CD4-positive, alpha-beta T cell treated with Interleukin-21 for 1 hour (primary cell): Measurements from ENCODE around the gene SV2A.
A peak's percentile ranks its signal among the peaks of the same experiment; 100 is the strongest.
"Not testable (repeated sequence)": the region's sequence is repeated elsewhere in the genome, so short reads cannot be mapped to it uniquely, and the experiment has no call there.

Experiments used
- DNase-seq: peaks from one replicate; pipeline ENCODE4 v3.0.0-alpha.2; 2020

Gene SV2A

DNA sequence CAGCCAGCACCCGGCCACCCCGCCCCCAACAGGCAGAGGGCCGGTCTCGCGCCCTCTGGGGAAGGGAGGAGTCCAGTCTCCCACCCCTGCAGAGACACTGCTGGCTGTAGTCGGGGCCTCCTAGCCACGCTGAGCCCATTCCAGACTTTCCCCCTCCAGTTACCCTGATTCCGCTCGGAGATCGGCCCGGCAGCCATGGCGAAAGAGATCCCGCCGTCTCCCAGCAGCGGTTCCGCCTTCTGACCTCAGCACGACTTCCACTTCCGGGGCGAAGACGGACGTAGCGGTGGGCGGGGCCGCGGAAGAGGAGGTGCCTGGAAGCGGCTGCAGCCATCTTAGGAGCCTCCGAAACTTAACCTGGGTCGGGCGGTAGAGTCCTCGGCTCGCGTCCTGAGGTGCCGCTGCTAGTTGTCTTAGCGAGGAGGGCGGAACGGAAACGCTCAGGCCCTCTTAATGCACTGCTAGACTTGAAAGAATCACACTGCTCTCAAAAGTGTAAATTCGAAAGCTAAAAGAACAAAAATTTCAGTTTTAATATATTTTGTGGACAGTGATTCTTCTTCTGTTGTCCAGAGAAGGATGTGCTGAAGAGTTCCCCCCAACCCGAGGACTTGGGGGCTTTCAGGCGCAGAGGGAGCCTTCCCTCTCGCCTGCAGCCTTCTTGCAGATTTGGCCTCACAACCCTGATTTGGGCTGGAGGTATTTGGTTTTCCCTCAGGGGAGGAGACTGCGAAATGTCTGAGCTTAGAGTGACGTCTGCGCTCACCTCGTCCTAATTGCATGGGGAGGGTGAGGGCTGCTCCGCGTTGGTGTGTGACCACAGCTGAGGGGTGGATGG is 10.1 kb upstream of the SV2A start, which contains the start of gene SF3B4:
Gene SF3B4, minus strand, starts transcription at position 241 of the 838 bp plus-strand sequence. Its CDS starts 44 bp downstream, at position 197.
- peak; percentile 95 for DNase-seq

DNA sequence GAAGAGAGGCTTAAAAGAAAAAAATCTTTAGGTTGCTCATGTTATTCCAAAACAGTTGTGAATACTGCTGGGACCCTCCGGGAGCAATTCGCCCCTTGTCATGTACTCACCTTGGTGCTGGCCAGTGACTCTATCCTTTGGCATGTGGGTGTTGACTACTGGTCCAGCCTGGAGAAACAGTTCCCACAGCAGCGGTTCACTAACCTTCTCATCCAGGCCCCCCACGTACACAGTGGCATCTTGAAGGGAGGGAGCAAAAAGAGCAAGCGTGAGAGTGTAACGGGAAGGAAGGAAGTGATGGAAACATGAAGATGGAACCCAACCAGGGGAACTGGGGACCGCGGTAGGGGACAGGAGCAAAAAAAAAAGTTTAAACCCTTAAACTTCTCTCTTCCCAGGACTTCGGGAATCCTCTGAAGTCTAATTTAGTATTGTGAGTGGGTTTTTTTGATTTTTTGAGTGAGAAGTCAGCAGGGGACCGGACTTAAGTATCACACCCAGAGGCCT is 9.5 kb upstream of the SV2A start:
- DNase-seq: no peak

DNA sequence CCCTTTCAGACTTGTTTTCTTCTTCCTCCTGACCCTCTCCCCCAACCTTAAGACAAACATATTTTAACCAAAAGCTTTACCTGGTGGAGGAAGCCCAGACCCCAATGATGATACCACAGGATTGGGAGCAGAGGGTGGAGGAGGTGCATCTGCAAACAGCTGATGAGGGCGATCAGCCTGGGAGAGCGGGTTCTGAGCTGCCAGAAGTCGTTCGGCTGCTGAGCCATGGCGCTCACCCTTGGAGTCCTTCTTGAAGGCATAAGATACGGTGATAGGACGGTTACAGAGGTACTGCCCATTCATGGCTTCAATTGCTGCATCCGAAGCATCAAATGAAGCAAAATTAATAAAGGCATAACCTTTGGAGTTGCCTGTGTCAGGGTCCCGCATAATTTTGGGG is 8.7 kb upstream of the SV2A start:
- no peak for DNase-seq

DNA sequence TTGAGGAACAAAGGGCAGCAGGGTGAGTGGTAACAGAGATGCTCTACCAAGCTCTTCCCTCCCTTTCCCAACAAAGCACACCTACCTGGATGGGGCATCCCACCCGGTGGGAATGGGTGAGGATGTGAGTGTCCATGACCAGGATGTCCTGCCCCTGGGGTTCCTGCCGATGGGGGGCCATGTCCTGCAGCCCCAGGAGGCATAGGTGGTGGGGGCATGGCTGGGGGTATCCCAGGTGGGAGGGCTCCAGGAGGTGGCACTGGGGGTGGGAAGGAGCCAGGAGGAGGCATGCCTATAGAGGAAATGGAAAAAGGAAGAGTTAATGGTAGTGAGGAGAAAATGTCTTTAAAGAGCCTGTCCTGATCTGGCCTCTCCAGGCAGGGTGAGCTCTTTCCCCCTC is 8.1 kb upstream of the SV2A start:
- DNase-seq: no peak

DNA sequence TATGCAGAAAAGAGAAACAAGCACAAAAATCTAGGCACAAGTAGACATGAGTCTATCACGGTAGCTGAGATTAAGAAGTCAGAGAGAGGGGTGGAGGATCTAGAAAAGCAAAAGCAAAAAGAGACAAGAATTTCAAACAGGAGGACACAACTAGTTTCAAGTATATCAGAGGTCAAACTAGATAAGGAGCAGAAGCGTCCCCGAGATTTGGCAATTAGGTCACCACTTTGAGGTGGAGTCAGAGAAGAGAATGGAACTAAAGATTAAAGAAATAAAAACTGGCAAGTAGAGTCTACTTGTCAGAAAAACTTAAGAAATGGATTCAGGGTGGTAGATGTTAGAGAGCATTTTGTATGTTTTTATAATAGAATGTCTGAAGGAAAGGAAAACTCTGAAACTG is 7.7 kb upstream of the SV2A start:
- no peak for DNase-seq

DNA sequence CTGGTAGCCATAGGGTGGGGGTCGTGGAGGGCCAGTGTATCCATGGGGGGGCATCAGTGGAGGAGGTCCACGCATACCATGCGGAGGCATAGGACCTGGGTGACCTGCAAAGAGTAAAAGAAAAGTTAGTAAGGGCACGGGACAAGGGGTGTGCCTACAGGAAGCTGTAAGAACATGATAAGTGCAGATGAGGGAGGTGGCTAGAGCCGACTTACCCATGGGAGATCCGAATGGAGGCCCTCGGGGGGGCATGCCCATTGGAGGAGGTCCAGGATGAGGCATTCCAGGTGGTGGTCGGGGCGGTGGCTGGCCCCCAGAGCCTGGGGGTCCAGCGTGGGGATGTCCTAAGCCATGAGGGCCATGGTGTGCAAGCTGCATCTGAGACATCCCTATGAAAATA is 6.0 kb upstream of the SV2A start:
- no peak for DNase-seq

DNA sequence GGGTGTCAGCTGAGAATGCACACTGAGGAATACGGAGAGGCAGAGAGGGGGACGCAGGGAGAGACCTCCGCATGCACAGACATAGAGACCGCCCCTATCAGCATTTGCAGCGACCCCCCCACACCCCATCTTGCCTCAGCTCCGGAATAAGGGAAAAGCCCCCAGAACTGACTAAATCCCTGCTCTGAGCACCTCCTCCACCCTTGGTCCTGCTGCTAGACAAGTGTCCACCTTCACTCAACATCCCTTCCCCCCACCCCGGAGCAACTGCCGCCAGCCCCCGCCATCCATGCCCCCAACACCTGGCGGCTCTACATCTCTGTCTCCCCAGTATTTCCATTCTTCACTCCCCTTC is 769 bp downstream of the SV2A start:
- no peak for DNase-seq

DNA sequence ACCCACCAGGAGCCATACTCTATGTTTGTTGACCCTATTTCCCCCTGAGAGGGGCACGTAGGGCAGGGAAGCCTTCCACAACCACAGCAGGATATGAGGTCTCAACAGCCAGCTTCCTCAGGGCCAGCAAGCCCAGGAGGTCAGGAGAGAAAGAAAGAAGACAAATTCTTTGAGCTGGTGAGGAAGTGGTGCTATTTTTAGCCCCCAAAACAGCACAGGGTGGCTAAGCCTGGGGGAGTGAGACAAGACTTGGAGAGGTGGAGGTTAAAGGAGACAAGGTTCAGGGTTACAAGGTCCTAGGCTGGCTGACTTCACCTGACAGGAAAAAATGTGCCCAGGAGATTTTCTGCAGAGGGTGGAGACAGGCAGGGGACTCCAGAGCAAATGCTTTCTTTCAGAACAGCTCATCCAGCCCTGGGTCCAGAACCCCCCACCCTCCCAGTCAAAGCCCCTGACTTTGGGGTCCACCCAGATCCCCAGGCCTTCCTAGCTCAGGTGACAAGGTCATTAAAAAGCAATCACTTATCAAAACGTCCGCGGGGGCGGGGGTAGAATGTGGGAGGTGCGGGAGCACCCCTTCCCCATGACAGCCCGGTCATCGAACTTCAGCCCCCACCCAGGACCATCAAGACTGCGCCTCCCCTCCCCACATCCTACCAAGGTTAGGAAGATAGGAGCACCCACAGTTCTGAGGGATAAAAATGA is 1.3 kb downstream of the SV2A start:
- DNase-seq: no peak

DNA sequence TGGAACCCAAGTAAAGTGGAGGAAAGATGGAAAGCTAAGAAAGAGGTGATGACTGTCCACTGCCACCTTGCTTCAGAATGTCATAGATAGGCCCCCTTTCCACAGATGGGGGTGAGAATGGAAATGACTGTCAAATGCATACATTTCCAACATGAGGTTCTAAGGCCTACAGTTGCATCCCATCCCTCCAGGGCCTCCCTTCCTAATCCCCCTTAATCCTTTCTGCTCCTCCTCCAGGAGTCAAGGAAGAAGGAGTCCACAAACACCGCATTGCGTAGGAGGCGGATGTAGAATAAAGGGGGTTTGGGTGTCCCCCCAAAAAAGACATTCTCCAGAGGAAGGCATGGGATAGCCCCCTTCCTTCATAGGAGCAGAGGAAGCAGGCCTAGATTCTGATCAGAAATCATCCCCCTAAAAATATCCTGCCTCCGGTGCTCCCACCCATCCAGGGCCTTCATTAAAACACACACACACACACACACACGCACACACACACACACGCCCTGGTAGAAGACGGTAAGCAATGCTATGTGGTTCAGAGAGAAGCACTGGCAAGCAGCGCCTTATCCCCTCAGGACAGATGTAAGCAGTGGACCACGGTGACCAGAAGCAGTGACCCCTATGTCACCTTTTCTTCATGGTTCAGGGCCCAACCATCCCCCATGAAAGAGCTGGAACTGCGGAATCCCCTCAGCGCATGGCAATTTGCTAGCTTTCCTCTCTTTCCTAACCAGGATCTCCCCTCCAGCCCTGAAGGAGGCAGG is 2.0 kb downstream of the SV2A start:
- no peak for DNase-seq

DNA sequence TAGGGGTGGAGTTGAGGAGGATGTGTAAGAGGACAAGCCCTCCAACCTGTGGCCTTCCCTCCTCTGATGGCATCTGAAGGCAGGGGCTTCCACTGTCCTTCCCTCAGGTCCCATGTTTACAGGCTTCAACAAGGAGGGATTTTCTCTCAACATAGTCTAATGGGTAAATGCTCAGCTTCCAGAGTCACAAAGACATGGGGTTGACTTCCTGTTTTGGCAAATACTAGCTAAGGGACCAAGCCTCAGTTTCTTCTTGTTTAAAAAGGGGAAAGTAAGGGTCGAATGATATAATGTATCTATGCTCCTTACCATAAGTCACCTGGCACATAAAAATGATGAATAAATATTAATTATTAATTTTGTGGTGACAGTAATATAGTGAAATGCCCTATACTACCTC is 3.1 kb downstream of the SV2A start:
- no peak for DNase-seq

DNA sequence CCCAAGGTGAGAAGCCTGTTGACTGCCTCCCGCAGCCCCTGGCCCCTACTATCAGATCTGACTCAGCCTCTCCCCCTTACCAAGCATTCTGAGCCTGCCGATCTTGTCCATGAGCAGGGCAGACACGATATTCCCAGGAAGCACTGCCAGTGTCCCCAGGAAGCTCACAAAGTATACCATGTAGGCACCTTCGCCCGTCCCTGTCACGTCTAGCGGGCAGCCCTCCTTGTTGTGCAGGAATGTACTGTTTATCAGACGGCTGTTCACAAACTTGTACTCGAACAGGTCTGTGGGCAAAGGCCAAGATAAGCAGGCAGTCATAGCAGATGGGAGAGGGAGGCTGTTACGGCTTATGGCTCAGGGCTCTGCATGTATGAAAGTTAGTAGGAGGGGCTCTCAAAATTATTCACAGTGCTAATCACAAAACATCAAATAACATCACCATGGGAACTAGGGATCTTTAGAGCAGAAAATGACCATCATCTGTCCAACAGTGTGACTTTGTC is 11.0 kb downstream of the SV2A start:
- DNase-seq: no peak

DNA sequence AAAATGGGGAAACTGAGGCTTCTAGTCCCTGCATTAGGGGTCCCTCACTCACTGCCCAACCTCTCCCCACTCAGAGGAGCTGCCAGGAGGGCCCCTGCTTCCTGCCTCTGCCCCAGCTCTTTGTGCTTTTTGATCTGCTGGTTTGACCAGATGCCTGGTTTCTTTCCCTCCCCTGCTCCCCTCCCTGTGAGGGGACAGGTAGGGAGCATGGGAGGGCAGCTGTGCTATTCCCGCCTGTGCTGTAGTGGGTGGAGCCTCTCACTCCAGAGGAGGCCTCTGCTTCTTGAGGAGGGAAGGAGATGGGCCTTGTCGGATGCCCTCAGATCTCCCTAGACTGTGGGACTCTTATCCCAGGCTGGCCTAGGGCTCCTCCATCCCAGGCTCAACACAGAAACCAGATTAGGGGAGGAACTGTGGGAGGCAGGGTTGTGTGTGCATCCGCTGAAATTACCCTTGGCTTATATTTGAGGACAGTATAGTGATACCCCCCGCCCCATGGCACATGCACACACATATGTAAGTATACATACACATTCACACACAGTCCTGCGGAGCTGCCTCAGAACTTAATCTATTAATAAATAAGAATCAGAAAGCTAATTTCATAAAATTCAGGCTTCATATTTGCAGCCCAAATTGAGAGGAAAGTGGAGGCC is 13.7 kb downstream of the SV2A start:
- DNase-seq: no peak

DNA sequence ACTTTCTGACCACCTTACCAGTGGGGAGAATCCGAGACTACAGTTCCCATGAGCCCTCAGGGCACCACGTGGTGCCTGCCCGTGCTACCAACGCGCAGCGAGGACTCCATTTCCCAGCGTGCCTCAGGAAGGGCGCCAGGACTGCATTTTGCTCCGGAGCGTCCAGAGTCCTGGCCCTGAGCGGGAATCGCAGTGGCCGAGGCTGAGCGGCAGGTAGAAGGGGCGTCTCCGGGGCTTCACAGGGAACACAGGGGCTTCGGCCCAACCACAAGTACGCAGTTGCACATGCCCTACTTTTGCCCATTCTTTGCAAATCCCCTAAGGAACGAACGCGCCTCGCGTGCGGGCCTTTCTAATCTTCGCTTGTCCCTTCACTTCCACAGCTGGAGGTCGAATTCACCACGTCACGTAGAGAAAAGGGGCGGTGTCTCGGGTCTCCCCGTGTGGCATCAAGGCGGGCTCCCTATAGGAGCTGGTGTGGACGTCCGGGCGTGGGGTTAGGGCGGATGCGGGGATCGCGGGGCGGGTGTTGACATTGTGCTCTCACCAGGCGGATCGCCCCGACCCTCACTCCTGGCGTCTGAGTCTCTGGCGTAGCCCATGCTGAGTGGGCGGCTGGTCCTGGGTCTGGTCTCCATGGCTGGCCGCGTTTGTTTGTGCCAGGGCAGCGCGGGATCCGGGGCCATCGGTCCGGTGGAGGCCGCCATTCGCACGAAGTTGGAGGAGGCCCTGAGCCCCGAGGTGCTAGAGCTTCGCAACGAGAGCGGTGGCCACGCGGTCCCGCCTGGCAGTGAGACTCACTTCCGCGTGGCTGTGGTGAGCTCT is 18.0 kb downstream of the SV2A start, which contains the start of gene BOLA1:
Gene BOLA1, plus strand, starts transcription at position 109 of the 825 bp plus-strand sequence. Its CDS starts 492 bp downstream, at position 601.
- DNase-seq: peak; percentile 85

DNA sequence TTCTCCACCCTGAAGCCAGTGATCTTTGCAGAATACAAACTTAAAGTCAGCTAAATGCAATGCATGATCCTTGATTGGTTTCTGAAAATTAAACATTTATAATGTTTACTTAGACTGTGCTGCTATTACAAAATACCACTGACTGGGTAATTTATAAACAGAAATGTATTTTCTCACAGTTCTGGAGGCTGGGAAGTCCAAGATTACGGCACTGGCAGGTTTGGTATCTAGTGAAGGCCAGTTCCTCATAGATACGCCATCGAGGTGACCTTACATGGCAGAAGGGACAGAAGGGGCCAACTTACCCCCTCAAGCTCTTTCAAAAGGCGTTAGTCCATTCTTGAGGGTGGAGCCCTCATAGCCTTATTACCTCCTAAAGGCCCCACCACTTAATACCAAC is 21.1 kb downstream of the SV2A start:
- DNase-seq: no peak

DNA sequence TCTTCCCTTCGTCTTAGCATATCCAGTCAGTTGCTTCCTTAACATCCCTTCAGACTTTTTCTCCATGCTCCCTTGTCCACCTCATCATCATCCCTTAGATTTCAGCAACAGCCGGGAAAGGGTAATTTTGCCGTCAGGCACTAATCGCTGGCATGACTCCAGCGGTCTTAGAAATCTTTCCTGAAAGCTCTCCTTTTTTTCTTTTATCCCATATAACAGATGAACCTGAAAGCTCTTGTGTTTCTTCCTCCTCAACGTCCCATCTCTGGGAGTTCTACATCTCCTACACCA is 28.7 kb downstream of the SV2A start:
- no peak for DNase-seq

DNA sequence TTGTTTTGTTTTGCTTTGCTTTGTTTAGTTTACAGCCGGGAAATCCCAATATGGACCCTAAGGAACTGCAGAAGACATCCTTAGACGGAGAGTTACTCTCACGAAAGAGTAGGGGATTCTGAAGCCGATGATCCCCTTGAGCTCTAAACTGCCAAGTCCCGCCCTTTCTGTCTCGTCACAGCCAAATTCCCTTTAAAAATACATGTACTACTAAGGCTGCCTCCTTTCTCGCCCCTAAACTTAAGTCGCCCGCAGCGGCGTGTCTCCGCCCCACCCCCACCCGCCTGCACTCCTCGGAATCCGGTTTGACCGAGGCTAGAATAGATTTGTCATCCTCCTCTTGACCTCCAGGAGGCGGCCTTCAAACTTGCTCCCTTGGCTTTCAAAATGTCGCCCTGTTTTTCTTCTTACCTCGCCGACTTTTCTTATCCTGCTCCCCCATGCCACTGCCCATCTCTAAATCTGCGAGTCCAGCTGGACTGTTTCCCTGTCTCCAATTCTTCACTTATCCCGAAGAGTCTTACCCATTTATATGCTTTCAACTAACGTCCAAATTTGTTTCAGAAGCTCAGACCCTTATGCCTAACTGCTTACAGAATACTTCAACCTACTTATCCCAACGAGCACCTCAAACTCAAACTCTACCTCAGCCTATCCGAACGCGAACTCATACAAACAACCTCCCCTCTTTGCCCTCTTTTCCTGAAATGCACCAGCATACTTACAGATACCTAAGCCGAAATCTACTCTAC is 29.2 kb downstream of the SV2A start:
- peak; percentile 88 for DNase-seq

DNA sequence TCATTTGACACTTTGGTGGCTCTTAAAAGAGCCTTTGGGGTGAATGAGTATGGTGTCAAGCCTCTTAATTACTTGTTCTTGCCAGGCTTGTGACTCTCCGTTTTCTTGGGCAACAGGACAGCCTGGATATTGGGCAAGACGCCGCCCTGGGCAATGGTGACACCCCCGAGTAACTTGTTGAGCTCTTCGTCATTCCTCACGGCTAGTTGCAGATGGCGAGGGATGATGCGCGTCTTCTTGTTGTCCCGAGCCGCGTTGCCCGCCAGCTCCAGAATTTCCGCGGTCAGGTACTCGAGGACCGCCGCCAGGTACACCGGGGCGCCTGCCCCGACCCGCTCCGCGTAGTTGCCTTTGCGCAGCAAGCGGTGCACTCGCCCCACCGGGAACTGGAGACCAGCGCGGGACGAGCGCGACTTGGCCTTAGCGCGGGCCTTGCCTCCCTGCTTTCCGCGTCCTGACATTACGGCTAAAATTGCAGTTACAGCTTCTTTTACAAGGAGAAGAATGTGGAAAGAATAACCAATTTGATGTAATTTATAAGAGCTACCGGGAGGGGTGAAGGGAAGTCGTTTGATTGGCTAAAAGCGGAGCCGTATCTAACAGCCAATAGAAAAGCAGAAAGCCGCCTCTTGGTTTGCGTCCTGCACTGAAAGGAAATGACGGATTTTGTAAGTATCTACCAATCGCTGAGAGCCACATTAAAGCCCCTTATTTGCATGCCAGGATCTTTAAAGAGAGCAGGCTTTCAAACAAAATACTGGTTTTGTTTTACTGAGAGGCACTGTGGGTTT is 30.0 kb downstream of the SV2A start:
- DNase-seq: peak; percentile 97

DNA sequence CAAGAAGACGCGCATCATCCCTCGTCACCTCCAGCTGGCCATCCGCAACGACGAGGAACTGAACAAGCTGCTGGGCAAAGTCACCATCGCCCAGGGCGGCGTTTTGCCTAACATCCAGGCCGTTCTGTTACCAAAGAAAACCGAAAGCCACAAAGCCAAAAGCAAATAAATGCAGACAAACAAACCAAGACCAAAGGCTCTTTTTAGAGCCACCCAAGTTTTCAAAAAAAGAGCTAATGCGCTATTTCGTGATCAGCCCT is 30.5 kb downstream of the SV2A start:
- DNase-seq: not testable (repeated sequence)

DNA sequence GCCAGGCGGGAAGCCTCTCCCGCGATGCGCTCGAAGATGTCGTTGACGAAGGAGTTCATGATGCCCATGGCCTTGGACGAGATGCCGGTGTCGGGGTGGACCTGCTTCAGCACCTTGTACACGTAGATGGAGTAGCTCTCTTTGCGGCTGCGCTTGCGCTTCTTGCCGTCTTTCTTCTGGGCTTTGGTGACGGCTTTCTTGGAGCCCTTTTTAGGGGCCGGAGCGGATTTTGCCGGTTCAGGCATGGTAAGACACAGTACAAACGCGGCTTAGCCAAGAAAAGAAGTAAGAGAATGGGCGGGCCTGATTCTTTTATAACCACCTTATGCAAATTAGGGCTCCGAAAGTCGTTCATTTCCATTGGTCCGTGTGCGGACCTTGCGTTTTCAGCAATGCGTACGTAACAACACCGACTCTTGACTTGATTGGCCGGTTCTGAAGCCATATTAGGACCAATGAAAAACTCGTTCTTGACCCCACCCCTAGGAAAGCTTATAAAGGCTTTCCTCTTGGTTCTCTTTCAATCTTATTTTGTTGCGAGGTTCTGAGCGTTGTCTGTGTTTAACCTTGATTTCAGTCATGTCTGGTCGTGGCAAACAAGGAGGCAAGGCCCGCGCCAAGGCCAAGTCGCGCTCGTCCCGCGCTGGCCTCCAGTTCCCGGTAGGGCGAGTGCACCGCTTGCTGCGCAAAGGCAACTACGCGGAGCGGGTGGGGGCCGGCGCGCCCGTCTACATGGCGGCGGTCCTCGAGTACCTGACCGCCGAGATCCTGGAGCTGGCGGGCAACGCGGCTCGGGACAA is 31.0 kb downstream of the SV2A start:
- DNase-seq: peak; percentile 98

DNA sequence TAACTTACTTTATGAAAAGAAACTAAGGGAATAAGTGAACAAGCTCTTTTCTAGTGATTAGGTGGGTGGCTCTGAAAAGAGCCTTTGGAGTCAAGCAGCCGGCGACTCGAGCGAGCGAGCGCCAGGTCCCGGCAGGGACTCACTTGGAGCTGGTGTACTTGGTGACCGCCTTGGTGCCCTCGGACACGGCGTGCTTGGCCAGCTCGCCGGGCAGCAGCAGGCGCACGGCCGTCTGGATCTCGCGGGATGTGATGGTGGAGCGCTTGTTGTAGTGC is 31.6 kb downstream of the SV2A start:
- not testable (repeated sequence) for DNase-seq
